Prostate gland (tissue), 2 donors: ENCODE data around the gene CACNA1S.

Experiments
- POLR2A ChIP-seq: fragments of 450-650 bp; IDR thresholded peaks from one replicate; pipeline ENCODE4 v1.6.1; 2016; ENCODE audit warnings: antibody characterized with exemption, mild to moderate bottlenecking
- POLR2AphosphoS5 ChIP-seq: sonication (generic); formaldehyde crosslinking; IDR thresholded peaks from one replicate; pipeline ENCODE4 v1.6.1; 2017; ENCODE audit warnings: antibody characterized with exemption
- TF ChIP-seq, protein P1 (sequence below), 4 experiments: fragments of 200-600 bp in 2 of 4; fragments of 450-650 bp in 2 of 4; sonication (generic) in 2 of 4; IDR thresholded peaks; 1 replicate in 3 of 4; 2 replicates in 1 of 4; pipeline ENCODE4 v1.5.1; 2016 to 2019; ENCODE audit warnings: antibody characterized with exemption in 4 of 4, mild to moderate bottlenecking in 2 of 4, moderate library complexity in 2 of 4

DNA sequence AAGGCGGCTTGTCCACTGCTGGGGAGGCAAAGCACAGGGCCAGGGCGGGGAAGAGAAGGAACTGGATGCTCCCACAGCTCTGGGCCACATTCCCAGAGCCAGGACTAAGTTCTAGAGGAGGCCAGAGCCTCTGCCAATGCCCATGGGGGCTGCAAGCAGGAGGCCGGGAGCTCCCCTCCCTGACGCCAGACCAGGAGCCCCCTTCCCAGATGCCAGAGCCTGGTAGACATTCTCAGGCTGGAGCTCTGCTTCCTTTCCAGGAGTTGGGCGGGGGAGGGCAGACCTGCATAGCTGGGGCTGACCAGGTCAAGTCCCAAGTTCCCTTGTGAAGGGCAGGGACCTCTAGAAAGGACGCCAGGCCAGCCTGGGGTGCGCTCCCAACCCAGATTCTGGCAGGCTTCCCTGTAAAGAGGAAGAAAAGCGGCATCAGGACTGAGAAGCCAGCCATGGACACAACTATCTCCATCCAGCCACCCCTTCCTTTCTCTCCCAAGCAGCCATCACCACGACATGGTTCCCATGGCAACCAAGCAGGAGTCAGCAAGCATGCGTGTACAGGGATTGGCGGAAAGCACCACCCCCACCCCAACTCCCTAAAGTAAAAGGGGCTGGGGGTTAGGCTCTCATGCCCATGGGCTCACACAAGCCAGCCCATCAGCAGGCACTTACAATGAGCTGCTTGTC lies 102.1 kb downstream of the CACNA1S start:
- TF ChIP-seq, protein P1, sequence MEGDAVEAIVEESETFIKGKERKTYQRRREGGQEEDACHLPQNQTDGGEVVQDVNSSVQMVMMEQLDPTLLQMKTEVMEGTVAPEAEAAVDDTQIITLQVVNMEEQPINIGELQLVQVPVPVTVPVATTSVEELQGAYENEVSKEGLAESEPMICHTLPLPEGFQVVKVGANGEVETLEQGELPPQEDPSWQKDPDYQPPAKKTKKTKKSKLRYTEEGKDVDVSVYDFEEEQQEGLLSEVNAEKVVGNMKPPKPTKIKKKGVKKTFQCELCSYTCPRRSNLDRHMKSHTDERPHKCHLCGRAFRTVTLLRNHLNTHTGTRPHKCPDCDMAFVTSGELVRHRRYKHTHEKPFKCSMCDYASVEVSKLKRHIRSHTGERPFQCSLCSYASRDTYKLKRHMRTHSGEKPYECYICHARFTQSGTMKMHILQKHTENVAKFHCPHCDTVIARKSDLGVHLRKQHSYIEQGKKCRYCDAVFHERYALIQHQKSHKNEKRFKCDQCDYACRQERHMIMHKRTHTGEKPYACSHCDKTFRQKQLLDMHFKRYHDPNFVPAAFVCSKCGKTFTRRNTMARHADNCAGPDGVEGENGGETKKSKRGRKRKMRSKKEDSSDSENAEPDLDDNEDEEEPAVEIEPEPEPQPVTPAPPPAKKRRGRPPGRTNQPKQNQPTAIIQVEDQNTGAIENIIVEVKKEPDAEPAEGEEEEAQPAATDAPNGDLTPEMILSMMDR (IDR thresholded peaks at IDR 0.05) = no peak
- TF ChIP-seq POLR2A (no peak), POLR2AphosphoS5 (no peak)
